ENCODE data around the gene ITGB3. TPM values are rescaled to one million over a fixed set of nuclear protein-coding genes. Genes with fewer than 3 reads are reported as not detected.
"Not testable (repeated sequence)": the region's sequence is repeated elsewhere in the genome, so short reads cannot be mapped to it uniquely, and the experiment has no call there.

Gene ITGB3
- total RNA-seq, 1 donor from 2014 or later: 1.7 TPM

- intact Hi-C loops (cut with micrococcal nuclease): no loop called here
These were observed 11.0 kb upstream of the ITGB3 start for GRCh38 chr17:47242648-47243047.

GRCh38 chr17:47243737-47244598, 9.7 kb upstream of the ITGB3 start:
- intact Hi-C loops (cut with micrococcal nuclease): no loop called here

- intact Hi-C loops (cut with micrococcal nuclease): no loop called here
These were observed 8.9 kb upstream of the ITGB3 start for GRCh38 chr17:47244697-47245096.

- intact Hi-C loops (cut with micrococcal nuclease): no loop called here
These were observed 7.5 kb upstream of the ITGB3 start for GRCh38 chr17:47246120-47246519.

GRCh38 chr17:47250855-47251254, 2.8 kb upstream of the ITGB3 start:
- intact Hi-C loops (cut with micrococcal nuclease): no loop called here

GRCh38 chr17:47251421-47251940, 2.1 kb upstream of the ITGB3 start:
- intact Hi-C loops (cut with micrococcal nuclease): no loop called here

- intact Hi-C loops (cut with micrococcal nuclease): no loop called here
These were observed 1.4 kb upstream of the ITGB3 start for GRCh38 chr17:47252209-47252608.

- intact Hi-C loops (cut with micrococcal nuclease): no loop called here
These were observed 688 bp upstream of the ITGB3 start for GRCh38 chr17:47252766-47253512.

- intact Hi-C loops (cut with micrococcal nuclease): no loop called here
These were observed 846 bp downstream of the ITGB3 start for GRCh38 chr17:47254403-47254943.

- intact Hi-C loops (cut with micrococcal nuclease): no loop called here
These were observed 4.2 kb downstream of the ITGB3 start for GRCh38 chr17:47257651-47258339.

- intact Hi-C loops (cut with micrococcal nuclease): no loop called here
These were observed 9.0 kb downstream of the ITGB3 start for GRCh38 chr17:47262586-47262985.

- intact Hi-C loops (cut with micrococcal nuclease): no loop called here
These were observed 10.5 kb downstream of the ITGB3 start for GRCh38 chr17:47264166-47264565.

- intact Hi-C loops (cut with micrococcal nuclease): no loop called here
These were observed 12.4 kb downstream of the ITGB3 start for GRCh38 chr17:47265983-47266541.

- intact Hi-C loops (cut with micrococcal nuclease): no loop called here
These were observed 13.2 kb downstream of the ITGB3 start for GRCh38 chr17:47266782-47267181.

GRCh38 chr17:47267354-47267828, 13.8 kb downstream of the ITGB3 start:
- intact Hi-C loops (cut with micrococcal nuclease): no loop called here

- intact Hi-C loops (cut with micrococcal nuclease): not testable (repeated sequence)
These were observed 15.3 kb downstream of the ITGB3 start for GRCh38 chr17:47268964-47269363.

GRCh38 chr17:47269561-47270280, 16.1 kb downstream of the ITGB3 start:
- intact Hi-C loops (cut with micrococcal nuclease): not testable (repeated sequence)

- intact Hi-C loops (cut with micrococcal nuclease): no loop called here
These were observed 17.5 kb downstream of the ITGB3 start for GRCh38 chr17:47270946-47271705.

- intact Hi-C loops (cut with micrococcal nuclease): no loop called here
These were observed 18.9 kb downstream of the ITGB3 start for GRCh38 chr17:47272491-47272890.

GRCh38 chr17:47273245-47273644, 19.6 kb downstream of the ITGB3 start:
- intact Hi-C loops (cut with micrococcal nuclease): no loop called here
